Cerebellar cortex (tissue), 1 donor: Measurements from ENCODE around the gene DRD4.
"Not testable (repeated sequence)": the region's sequence is repeated elsewhere in the genome, so short reads cannot be mapped to it uniquely, and the experiment has no call there.

Experiments used
- DNase-seq: peaks from one replicate; pipeline ENCODE4 v3.0.0-alpha.2; 2015; ENCODE audit warnings: low spot score

DRD4 gene

GRCh38 chr11:679271-680207, 42.5 kb downstream of the DRD4 start:
- DNase-seq, result no peak

- DNase-seq, result no peak
Observed at GRCh38 chr11:680476-680875, 43.4 kb downstream of the DRD4 start.

- no peak for DNase-seq
Observed at GRCh38 chr11:680970-681369, 43.9 kb downstream of the DRD4 start.

DNA sequence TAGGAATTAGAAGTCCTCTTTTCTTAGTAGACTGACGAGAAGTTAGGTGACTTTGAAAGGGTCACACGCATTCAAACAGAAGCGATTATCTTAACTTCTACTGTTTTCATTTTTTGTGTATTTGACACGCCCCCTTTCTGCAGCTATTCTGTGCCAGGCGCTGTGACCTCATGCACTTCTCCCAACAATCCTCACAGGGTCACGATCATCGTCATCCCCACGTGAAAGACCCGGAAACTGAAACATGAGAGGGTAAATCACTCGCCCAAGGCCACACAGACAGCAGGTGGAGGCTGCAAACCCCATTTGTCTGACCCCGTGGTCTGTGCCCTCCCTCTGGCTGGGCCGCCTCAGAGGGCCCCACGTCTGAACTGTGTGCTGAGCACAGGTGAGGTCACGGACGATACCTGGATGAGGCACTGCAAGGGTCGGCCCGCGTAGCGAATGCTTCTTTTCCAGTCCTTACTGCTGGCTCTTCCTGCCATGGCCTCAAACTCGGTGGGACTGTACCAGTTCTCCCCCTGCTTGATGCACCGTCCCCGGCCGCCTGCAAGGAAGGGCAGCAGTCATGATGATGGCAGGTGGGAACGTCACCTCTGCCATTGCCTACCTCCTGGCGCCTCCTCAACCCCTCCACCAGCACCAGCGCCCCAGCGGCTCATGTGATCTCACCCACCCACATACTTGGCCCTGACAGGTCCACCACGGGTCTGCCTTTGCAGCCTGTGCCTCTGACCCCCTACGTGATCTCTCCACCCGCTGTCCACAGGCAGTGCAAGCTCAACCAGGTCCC, 49.6 kb downstream of the DRD4 start:
- DNase-seq, result no peak

DNA sequence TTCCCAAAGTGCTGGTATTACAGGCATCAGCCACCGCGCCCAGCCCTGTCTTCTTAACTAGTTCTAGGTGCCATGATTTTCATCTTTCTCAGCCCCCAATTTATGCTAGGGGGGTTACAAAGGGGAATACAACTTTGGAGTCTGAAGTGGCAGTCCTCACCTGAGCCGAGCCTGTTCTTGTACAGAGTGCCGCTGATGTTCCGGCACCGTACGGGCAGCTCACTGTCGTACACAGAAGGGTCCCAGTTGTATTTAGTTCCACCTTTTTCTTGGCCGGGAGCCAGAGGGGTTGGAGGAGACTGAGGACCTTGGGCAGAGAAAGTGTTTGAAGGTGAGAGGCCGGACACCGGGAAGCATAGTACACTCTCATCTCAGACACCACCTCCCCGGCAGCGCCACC, 50.7 kb downstream of the DRD4 start:
- no peak for DNase-seq

GRCh38 chr11:688681-689080, 51.6 kb downstream of the DRD4 start:
- no peak for DNase-seq

DNA sequence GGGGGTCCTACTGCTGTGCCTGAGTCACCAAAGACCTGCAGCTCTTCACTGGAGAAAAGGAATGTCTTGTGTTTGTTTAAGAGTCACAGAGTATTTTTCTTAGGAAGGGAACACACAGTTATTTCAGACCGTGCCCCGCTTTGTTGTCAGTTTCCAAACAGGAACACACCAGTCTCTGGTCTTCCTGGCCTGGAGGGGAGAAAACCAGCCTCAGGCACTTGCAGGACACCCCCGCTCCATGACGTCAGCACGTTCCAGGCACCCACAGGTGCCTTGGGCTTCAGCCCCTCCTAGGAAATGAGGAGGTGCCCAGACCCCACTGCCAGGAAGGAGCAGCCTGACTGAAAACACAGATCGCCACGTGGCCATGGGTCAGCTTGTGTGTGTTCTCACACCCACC, 52.6 kb downstream of the DRD4 start:
- no peak for DNase-seq

DNA sequence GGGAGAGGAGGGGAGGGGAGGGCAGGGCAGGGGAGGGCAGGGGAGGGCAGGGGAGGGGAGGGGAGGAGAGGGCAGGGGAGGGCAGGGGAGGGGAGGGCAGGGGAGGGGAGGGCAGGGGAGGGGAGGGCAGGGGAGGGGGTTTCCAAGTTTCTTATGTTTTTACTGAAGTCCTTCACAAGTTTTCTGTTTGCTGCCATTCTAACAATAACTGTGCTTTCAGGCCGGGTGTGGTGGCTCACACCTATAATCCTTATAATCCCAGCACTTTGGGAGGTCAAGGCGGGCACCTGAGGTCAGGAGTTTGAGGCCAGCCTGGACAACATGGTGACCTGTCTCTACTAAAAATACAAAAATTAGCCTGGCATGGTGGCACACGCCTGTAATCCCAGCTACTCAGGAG, 53.2 kb downstream of the DRD4 start:
- DNase-seq, result not testable (repeated sequence)
